B cell (primary cell): Measurements from ENCODE around the gene AFG3L2. TPM values are rescaled to one million over a fixed set of nuclear protein-coding genes. Genes with fewer than 3 reads are reported as not detected.

ENCODE experiments used
- ATAC-seq: fragments of 200-7000 bp; cut with Tn5 transposase; one replicate; pipeline ENCODE4 v1.10.0; 2021; ENCODE audit warnings: low read depth, mild to moderate bottlenecking, moderate number of reproducible peaks, moderate library complexity
- CTCF ChIA-PET: fragments of 350-600 bp; sonication (Branson Sonifier 250); formaldehyde crosslinking; loops from one replicate; lab custom pipeline; 2021; ENCODE audit warnings: antibody characterized with exemption, inconsistent platforms; lab: Charles Lee
- POLR2A ChIA-PET: fragments of 350-600 bp; sonication (Branson Sonifier 250); formaldehyde crosslinking; loops from one replicate; lab custom pipeline; 2021; ENCODE audit warnings: antibody characterized with exemption; lab: Charles Lee
- DNase-seq: peaks from one replicate; pipeline ENCODE4 v3.0.0; 2013
- H2AFZ ChIP-seq: 2 replicates; pipeline ENCODE4 v1.6.1; 2012; ENCODE audit warnings: mild to moderate bottlenecking, low read depth, low read length; ENCODE audit not compliant: insufficient read depth, poor library complexity, severe bottlenecking
- H3K27ac ChIP-seq, 2 donors: 1 replicate in 1 of 2; 2 replicates in 1 of 2; pipeline ENCODE4 v1.5.1; 2012 to 2013; ENCODE audit warnings: low read length in 2 of 2, mild to moderate bottlenecking in 2 of 2, moderate library complexity in 1 of 2
- H3K27me3 ChIP-seq, 4 experiments: fragments of 200-600 bp in 1 of 4; sonication (generic) in 1 of 4; replicated peaks in 1 of 4; 1 replicate in 2 of 4; 2 replicates in 2 of 4; pipeline versions ENCODE4 v1.6.1 to v1.7.0; 2013 to 2016; ENCODE audit warnings: low read length in 3 of 4, mild to moderate bottlenecking in 2 of 4, mixed read lengths in 1 of 4, moderate library complexity in 1 of 4; ENCODE audit not compliant: insufficient read depth in 4 of 4, control insufficient read depth in 3 of 4; ENCODE audit errors: control extremely low read depth in 1 of 4
- H3K36me3 ChIP-seq, 2 experiments: replicated peaks in 1 of 2; 1 replicate in 1 of 2; 2 replicates in 1 of 2; pipeline versions ENCODE4 v1.6.1 to v1.7.1; 2013; ENCODE audit warnings: low read length in 1 of 2; ENCODE audit not compliant: insufficient read depth in 2 of 2, control insufficient read depth in 1 of 2; ENCODE audit errors: control extremely low read depth in 1 of 2, extremely low read depth in 1 of 2
- H3K4me1 ChIP-seq, 2 donors: fragments of 200-600 bp in 1 of 2; sonication (generic) in 1 of 2; 1 replicate in 1 of 2; 2 replicates in 1 of 2; pipeline versions ENCODE4 v1.5.1 to v1.6.1; 2013 to 2017; ENCODE audit warnings: low read length in 2 of 2; ENCODE audit not compliant: control insufficient read depth in 2 of 2, insufficient read depth in 2 of 2
- H3K4me2 ChIP-seq: replicated peaks from 2 replicates; pipeline ENCODE3; 2012; ENCODE audit warnings: mild to moderate bottlenecking, low read depth, low read length; ENCODE audit not compliant: poor library complexity, severe bottlenecking
- H3K4me3 ChIP-seq, 5 experiments: fragments of 200-600 bp in 1 of 5; sonication (generic) in 1 of 5; 1 replicate in 3 of 5; 2 replicates in 2 of 5; pipeline versions ENCODE4 v1.5.1 to v1.7.0; 2011 to 2016; ENCODE audit warnings: low read length in 4 of 5, mild to moderate bottlenecking in 4 of 5, low read depth in 2 of 5, control low read depth in 1 of 5, moderate library complexity in 1 of 5; ENCODE audit not compliant: insufficient read depth in 1 of 5; ENCODE audit errors: control extremely low read depth in 1 of 5, extremely low read depth in 1 of 5
- H3K79me2 ChIP-seq: fragments of 200-600 bp; sonication (generic); one replicate; pipeline ENCODE4 v1.6.0; 2016; ENCODE audit warnings: low read length; ENCODE audit not compliant: control insufficient read depth, insufficient read depth
- H3K9ac ChIP-seq: fragments of 200-600 bp; sonication (generic); 2 replicates; pipeline ENCODE4 v1.6.1; 2017; ENCODE audit warnings: mild to moderate bottlenecking, low read length, moderate library complexity
- H3K9me3 ChIP-seq, 3 donors: one replicate each; pipeline versions ENCODE4 v1.6.1 to v1.7.1; 2013; ENCODE audit warnings: low read length in 2 of 3; ENCODE audit not compliant: control insufficient read depth in 2 of 3, insufficient read depth in 1 of 3; ENCODE audit errors: control extremely low read depth in 1 of 3
- H4K20me1 ChIP-seq: 2 replicates; pipeline ENCODE4 v1.6.0; 2012; ENCODE audit warnings: mild to moderate bottlenecking, low read length; ENCODE audit not compliant: insufficient read depth, control insufficient read depth, poor library complexity, severe bottlenecking
- H3K27ac Mint-ChIP-seq: one replicate; pipeline ENCODE4 v1.8.0; 2021; ENCODE audit warnings: mixed read lengths
- H3K27me3 Mint-ChIP-seq: one replicate; pipeline ENCODE4 v1.8.0; 2021; ENCODE audit warnings: mixed read lengths
- H3K4me1 Mint-ChIP-seq: one replicate; pipeline ENCODE4 v1.8.0; 2021; ENCODE audit warnings: mixed read lengths
- H3K4me3 Mint-ChIP-seq: one replicate; pipeline ENCODE4 v1.8.0; 2021; ENCODE audit warnings: mixed read lengths
- H3K9me3 Mint-ChIP-seq: one replicate; pipeline ENCODE4 v1.8.0; 2022; ENCODE audit warnings: mixed read lengths; ENCODE audit not compliant: insufficient read depth
- EZH2 ChIP-seq: IDR thresholded peaks from 2 replicates; pipeline ENCODE4 v1.6.1; 2012; ENCODE audit warnings: borderline replicate concordance, low read depth, mild to moderate bottlenecking, moderate library complexity, low read length; ENCODE audit not compliant: insufficient read depth, poor library complexity, severe bottlenecking
- WGBS: methylation state at CpG from one replicate; pipeline ENCODE4 v1.1.5; 2013; ENCODE audit warnings: missing lambda C conversion rate; ENCODE audit not compliant: insufficient coverage; 5-methylcytosine and 5-hydroxymethylcytosine counted together
- intact Hi-C: fragments of 100-400 bp; cut with micrococcal nuclease; formaldehyde crosslinking; loops from one replicate; pipeline ENCODE4 v1.10.0; 2022
- polyA plus RNA-seq: library from polyadenylated mRNA; depleted of rRNA; stranded (reverse); fragments of >200 nt; gene quantifications from 2 replicates; pipeline ENCODE4 v1.2.3, GENCODE V29; 2012
- total RNA-seq, 2 donors: library from RNA; stranded (reverse); fragments of 120-200 nt in 1 of 2; gene quantifications; 1 replicate in 1 of 2; 2 replicates in 1 of 2; pipeline versions ENCODE4 v1.2.3 to v1.2.4, GENCODE V29; 2013 to 2022
- TF ChIP-seq, protein P1 (sequence below): fragments of 200-600 bp; IDR thresholded peaks from one replicate; pipeline ENCODE4 v1.8.0; 2022; ENCODE audit warnings: antibody characterized with exemption, mild to moderate bottlenecking

The AFG3L2 gene
- total and polyA plus RNA-seq, 2 donors (not counting 1 experiment from before 2014, with no cell fraction given), result 11.9 to 40.7 TPM

GRCh38 chr18:12336887-12337286, 40.1 kb downstream of the AFG3L2 start:
- WGBS, result 89% methylated on average over 4 of the region's 6 CpGs
- Histone ChIP-seq H3K4me3 (no peak overlapping the region), H3K27me3 (no peaks in the 10 kb centered on the region), H3K4me1 (no peaks in the 10 kb centered on the region), H3K9ac (no peak overlapping the region), H3K36me3 (peaks cover 2 to 36% of the 10 kb centered on the region in 2 experiments), H4K20me1 (no peaks in the 10 kb centered on the region), H2AFZ (no peak overlapping the region), H3K27ac (no peak overlapping the region), H3K79me2 (peaks cover 3% of the 10 kb centered on the region), H3K9me3 (no peaks in the 10 kb centered on the region), H3K4me2 (no peak overlapping the region)
- H3K4me1 Mint-ChIP-seq, result no peaks in the 10 kb centered on the region
- ATAC-seq (no peak), DNase-seq (no peak)
- TF ChIP-seq, protein P1, sequence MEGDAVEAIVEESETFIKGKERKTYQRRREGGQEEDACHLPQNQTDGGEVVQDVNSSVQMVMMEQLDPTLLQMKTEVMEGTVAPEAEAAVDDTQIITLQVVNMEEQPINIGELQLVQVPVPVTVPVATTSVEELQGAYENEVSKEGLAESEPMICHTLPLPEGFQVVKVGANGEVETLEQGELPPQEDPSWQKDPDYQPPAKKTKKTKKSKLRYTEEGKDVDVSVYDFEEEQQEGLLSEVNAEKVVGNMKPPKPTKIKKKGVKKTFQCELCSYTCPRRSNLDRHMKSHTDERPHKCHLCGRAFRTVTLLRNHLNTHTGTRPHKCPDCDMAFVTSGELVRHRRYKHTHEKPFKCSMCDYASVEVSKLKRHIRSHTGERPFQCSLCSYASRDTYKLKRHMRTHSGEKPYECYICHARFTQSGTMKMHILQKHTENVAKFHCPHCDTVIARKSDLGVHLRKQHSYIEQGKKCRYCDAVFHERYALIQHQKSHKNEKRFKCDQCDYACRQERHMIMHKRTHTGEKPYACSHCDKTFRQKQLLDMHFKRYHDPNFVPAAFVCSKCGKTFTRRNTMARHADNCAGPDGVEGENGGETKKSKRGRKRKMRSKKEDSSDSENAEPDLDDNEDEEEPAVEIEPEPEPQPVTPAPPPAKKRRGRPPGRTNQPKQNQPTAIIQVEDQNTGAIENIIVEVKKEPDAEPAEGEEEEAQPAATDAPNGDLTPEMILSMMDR, result no peak
- TF ChIP-seq EZH2, result no peak
- CTCF ChIA-PET, result interaction anchor here (0.6 kb wide), 1 partner anchor 45 kb away, joined by 3 read pairs; no protein-coding TSS in a partner anchor
- H3K9me3 Mint-ChIP-seq, result no peaks in the 10 kb centered on the region
- POLR2A ChIA-PET, result no interaction called here
- no peak overlapping the region for H3K27ac Mint-ChIP-seq
- no peak overlapping the region for H3K4me3 Mint-ChIP-seq
- intact Hi-C loops, result no loop called here
- no peaks in the 10 kb centered on the region for H3K27me3 Mint-ChIP-seq

DNA sequence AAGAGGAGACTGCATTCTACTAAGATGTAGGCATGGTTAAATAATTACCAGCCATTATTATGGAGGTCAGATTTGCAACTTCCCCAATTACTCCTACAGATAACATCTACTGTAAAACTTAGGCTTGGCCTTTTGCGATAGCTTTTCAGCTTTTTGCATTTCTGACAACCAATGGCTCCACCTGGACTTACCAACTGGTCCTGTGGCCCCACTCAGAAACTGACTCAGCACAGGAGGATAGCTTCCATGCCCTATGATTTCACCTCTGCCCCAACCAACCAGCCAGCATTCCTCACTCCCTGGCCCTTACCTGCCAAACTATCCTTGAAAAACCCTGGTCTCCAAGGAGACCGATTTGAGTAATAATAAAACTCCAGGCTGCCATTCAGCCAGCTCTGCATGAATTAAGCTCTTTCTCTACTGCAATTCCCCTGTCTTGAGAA, 40.8 kb downstream of the AFG3L2 start:
- 100% methylated on average over 1 of the region's 2 CpGs for WGBS
- Mint-ChIP-seq H3K4me3 (no peak overlapping the region), H3K27ac (no peak overlapping the region), H3K27me3 (no peaks in the 10 kb centered on the region), H3K4me1 (no peaks in the 10 kb centered on the region), H3K9me3 (no peaks in the 10 kb centered on the region)
- ATAC-seq (no peak), DNase-seq (no peak)
- H4K20me1 ChIP-seq, result no peaks in the 10 kb centered on the region
- H3K4me1 ChIP-seq, result no peaks in the 10 kb centered on the region
- H3K36me3 ChIP-seq, result peaks cover 2 to 32% of the 10 kb centered on the region in 2 experiments
- no peak overlapping the region for H3K4me2 ChIP-seq
- H3K9me3 ChIP-seq, result no peaks in the 10 kb centered on the region
- H3K27me3 ChIP-seq, result no peaks in the 10 kb centered on the region
- TF ChIP-seq EZH2, result no peak
- TF ChIP-seq, protein P1, result no peak
- H3K27ac ChIP-seq, result no peak overlapping the region
- H3K79me2 ChIP-seq, result peaks cover 3% of the 10 kb centered on the region
- intact Hi-C loops, result no loop called here
- ChIA-PET POLR2A (no interaction called here), CTCF (interaction anchor here (0.7 kb wide), 1 partner anchor 13 kb away, joined by 3 read pairs; no protein-coding TSS in a partner anchor)
- no peak overlapping the region for H3K4me3 ChIP-seq
- no peak overlapping the region for H2AFZ ChIP-seq
- no peak overlapping the region for H3K9ac ChIP-seq
